Activated effector memory CD4-positive, alpha-beta T cell treated with anti-CD3 and anti-CD28 coated beads, Interleukin-2, amount 50 U/mL, for 16 hours (primary cell): ENCODE results near the gene TICAM2.

Experiments used
- DNase-seq: peaks from one replicate; pipeline ENCODE4 v3.0.0-alpha.2; 2020

The TICAM2 gene

GRCh38 chr5:115605436-115605835 lies 3.2 kb upstream of the TICAM2 start:
- no peak for DNase-seq

GRCh38 chr5:115602591-115603125 lies 379 bp upstream of the TICAM2 start:
- DNase-seq: no peak

DNA sequence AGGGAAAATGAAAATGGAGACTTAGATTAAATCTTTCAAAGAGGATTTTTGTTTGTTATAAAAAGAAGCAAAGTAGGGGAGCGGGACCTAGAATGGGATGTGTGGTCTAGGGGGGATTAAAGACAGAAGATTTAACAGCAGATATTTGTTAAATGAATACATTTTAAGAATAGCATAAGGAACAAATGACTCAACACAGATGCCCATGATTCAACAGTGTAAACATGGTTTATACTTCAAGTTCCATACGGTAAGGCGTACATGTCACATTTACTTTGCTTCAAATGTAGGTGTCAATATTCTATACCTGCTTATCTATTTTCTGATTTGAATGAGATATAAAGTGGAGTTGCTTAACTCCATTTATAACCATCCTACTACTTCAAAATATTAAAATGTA lies 1.5 kb downstream of the TICAM2 start:
- no peak for DNase-seq

DNA sequence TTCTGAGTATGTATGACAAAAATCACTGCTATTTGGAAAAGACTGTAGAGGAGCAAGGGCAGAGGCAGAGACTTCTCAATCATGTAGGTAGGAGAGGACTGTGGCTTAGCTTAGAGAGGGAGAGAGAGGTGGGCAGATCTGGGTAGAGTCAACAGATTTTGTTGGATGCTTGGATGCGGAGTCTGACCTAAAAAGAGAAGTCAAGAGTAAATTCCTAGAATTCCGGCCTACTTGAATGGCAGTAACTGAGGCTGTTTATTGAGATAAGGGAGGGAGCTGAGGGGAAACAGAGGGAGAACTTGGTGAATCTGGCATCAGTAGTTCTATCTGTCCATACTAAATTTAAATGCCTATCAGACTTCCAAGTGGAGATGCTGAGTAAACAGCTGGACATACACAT lies 2.4 kb downstream of the TICAM2 start:
- no peak for DNase-seq

DNA sequence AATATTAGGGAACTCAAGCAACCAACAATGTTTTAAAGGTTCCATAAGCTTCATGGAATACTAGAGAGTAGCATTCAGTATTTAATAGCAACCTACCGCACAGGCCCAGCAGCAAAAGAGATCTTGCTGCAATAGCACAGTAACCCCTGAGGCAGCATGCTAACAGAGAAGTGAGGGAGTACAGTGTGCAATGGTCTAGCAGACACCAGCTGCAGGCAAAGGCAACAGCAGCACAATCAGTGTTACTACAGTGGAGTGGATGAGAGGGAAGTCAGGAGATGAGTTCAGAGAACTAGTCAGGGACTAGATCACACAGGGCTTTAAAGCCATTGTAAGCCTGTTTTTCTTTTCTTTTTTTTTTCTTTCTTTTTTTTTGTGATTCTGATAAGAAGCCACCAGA lies 2.8 kb downstream of the TICAM2 start:
- no peak for DNase-seq

DNA sequence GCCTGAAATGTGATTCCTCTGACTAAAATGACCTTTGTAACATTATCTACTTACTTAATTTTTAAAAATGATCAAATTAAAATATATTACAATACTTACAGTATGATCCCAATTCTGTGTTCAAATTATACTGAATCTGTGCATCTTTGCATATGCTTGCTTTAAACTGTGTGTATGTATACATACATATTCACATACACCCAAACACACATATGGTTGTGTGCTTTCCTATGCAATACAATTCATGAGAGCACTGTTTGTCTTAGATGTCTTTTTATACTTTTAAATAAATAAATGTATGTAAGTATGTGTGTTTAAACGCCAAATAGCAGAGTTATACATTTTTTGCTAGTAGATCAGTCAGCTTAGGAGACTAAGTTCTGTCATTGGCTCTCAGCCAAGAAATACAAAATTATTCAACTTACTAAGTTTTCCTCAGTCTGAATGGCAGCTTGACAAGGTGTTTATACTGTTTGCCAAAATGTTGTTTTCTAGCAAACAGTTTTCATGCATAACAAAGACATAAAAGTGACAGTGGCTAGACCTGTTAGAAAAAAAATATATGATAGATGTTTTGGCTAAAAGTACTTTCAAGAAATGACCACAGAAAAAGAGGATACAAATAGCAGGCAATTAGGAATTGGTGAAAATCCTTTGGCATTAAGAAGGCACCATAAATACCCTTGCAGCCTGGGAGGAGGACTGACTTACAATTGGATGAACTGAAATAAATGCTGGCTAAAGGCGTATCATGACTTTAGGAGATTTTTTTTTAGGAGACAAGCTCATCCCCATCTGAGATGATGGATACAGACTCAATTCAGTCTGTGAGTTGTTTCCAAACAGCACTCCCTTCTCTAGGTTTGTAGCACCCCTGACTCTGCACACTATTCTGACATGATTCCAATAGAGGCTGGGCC lies 7.9 kb downstream of the TICAM2 start:
- DNase-seq: no peak

DNA sequence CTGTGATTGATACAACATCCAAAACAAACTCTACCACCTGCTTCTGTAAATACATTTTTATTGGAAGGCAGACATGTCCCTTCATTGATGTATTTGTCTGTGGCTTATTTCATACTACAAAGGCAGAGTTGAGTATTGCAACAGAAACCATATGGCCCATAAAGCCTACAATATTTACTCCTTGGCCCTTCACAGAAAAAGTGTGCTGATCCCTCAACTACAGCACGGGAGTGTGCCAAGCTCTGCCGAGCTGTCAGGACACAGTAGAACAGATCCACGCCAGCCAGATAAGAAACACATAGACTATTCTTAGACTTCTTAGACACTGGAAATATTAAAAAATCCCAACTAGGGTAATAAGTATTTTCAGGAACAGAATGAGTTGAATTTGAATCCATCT lies 13.2 kb downstream of the TICAM2 start:
- DNase-seq: no peak

DNA sequence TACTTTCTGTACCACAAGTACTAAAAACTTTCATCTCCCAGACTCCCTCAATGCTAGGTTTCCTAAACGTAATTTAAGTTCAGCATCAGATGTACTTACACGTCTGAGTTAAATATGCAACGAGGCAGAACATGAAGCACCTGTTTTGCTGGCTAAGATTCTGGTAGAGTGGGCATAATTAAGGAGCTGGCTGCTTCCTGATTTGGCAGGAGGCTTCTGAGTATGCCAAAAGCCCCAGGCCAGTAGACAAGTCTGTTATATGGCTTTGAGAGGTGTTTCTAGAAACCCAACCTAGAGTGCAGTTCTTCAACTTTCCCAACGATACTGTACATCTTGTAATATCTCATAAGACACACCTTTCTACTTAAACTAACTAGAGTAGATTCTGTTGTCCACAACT lies 13.6 kb downstream of the TICAM2 start:
- no peak for DNase-seq

DNA sequence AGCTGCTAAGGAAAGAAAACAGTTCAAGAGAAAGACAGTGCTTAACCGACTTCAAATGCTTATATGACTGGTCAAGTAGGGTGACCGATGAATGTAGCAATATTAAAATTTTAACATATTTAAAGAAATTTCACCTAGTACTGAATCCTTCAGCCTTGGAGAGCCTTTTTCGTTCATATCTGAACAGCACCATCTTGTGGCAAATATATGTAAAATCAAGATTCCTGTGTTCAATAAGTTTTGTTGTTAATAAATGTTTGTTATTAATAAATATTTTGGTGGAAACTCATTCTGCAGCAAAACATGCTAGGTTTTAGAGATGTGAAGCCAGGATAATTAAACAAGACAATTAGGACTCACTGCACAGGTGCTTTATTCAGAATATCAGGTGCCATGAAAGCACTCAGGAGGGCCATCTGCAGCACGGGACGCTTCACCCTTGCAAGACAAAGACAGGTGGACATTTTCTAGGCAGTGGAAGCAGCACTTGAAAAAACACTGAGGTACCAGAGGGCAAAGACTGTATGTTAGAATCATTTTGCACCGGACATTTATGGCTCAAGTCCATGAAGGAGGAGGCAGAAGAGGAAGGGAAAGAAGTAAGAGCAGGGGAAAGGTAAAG lies 15.6 kb downstream of the TICAM2 start:
- DNase-seq: no peak

- DNase-seq: no peak
Observed at GRCh38 chr5:115585265-115585664, 17.0 kb downstream of the TICAM2 start.

GRCh38 chr5:115584501-115584900 lies 17.8 kb downstream of the TICAM2 start:
- DNase-seq: no peak

DNA sequence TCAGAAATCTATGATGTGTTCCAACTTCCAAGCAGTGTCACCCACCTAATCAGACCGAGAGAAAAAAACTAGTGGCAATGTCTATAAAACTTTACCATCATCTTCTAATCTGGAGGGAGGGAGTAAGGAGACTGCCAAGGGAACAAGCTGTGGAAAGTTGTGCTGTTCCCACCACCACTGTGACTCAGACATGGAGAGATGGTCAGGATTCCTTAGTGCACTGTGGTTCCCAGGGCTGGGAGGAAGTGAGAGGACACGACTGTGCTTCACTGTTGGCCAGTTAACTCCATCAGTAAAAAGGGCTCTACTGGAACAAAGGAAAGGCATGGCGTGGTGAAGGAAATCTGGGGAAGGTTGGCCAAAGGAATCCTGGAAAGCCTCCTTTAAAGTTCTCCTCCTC lies 18.8 kb downstream of the TICAM2 start:
- DNase-seq: no peak

DNA sequence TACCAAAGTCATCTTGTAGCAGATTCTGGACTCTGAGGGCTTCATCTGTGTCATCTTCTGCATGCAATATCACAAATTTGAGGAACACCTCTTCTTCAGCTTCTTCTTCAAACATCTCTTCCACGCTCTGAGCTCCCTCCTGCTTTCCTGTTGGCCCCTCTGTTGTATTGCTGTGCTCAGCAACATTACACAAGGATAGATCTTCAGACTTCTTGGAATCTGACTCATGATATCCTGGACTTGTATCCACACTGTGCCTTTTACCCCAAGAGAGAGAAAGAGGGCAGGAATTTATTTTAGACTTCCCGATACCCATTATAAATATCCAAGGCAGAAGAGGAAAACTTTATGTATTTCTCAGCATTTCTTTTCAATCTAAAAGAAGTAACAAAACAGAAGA lies 21.3 kb downstream of the TICAM2 start:
- no peak for DNase-seq

DNA sequence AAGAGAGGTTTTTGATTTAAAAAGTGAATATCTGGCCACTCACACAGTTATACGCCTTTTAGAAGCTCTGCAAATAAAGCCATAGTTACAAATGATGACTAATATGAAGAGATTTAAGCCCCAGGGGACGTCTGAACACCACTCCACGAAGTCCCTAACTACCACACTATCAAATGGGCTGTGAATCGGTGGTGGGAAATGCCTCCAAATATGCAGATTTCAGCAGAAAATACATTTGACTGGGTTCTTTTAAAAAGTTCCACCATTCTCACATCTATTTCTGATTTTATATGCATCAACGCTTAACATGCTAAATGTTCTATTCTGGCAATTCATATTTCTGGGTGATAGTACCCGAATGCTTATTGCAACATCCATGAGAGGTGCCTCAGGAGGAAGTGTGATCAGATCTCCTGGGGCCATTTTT lies 22.5 kb downstream of the TICAM2 start:
- DNase-seq: no peak

GRCh38 chr5:115579216-115579615 lies 23.1 kb downstream of the TICAM2 start:
- no peak for DNase-seq

GRCh38 chr5:115578657-115579056 lies 23.6 kb downstream of the TICAM2 start:
- no peak for DNase-seq

DNA sequence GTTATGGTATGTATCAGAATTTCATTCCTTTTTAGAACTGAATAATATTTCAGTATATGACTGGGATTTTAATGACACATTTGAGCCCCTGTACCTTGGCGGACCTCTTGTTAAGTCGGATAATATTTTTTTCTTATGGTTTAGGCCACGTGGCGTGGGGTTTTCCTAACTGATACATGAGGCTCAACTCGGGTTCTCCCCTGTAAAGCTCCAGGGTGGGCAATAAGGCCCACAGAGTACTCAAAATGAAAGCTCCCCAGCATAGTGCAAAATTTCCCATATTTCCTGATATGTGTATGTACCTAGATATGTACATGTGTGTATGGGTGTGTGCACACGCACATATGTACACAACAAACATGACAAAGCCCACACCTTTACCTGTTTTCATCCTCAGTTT lies 24.5 kb downstream of the TICAM2 start:
- no peak for DNase-seq

- no peak for DNase-seq
Observed at GRCh38 chr5:115577329-115577728, 24.9 kb downstream of the TICAM2 start.

DNA sequence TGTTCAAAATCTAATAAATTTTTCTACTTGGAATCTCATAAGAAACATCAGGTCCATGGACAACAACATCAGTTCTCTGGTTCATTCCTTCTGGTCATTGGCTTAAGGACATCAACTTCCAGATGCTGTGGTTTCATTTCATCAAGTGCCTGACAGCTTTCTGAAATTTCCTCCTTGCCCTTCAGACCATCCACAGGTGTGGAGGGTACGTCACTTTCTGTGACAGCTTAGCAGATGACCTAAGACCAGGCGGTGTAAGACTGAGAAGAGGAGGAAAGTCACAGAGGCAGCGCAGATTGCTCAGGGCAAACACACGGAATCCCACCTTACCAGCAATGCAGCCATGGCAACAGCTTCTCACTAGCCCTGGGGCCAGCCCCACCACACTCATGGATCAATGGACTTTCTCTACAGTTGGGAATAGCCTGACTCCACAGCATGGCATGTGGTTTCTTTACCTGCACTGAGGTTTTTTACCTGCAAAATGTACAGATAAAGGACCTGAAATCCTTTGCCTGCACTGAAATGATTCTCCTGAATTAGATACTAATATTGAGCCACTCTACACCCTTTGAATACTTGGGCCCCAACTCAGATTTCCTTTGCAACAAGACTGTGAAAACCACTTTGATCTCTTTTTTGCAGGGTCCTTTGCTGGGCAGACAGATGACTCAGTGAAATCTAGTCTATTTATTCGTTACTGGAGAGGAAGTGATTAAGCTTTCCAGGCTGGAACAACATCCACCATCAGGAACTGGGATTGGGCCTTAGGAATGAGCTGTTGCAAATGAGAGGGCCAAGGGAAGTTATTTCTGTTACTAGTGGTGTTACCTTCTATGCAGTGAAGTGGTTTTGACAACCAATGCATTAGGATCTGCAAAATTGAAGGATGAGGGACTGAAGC lies 26.9 kb downstream of the TICAM2 start:
- no peak for DNase-seq

- no peak for DNase-seq
Observed at GRCh38 chr5:115573133-115573532, 29.1 kb downstream of the TICAM2 start.

GRCh38 chr5:115571441-115571878 lies 30.8 kb downstream of the TICAM2 start:
- no peak for DNase-seq

DNA sequence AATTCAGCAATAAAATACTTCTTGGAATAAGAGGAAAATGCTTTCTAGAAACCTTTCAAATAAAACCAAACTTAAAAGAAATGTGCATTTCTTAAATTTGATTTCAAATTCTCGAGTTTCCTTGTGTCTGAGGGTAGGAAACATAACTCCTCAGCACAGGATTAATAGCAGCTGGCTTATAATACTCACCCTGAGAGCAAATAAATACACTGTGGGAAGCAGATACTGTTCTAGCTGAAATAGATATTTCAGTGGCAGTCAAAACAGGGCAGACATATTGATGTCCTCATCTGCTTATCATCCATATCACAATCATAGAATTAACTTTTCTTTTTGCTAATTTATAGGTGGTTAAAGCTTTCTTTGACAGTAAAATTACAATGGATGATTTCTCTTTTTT lies 33.6 kb downstream of the TICAM2 start:
- no peak for DNase-seq

DNA sequence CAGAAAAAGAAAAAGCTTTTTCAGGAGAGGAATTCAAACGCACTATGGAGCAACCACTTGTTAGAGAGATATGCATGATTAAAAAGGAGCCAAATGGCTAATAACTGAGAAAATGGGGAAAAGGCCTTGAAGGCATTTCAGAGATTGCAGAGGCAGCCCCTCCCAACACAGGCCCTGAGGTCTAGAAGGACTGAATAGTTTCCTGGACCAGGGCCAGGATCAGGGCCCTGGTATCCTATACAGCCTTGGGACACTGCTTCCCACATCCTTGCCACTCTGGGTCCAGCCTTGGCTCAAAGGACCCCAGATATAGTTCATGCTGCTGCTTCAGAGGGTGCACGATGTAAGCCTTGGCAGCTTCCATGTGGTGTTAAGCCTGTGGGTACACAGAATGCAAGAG lies 37.0 kb downstream of the TICAM2 start:
- DNase-seq: no peak
